Endothelial cell of umbilical vein (primary cell): ENCODE results near the gene ENG.

Source experiments
- CTCF ChIP-seq, 2 donors: IDR thresholded peaks; 1 replicate in 1 of 2; 2 replicates in 1 of 2; pipeline ENCODE4 v1.5.1; 2011; ENCODE audit warnings: low read length in 2 of 2, mild to moderate bottlenecking in 2 of 2, moderate library complexity in 2 of 2, control low read depth in 1 of 2, inconsistent platforms in 1 of 2, low read depth in 1 of 2; ENCODE audit not compliant: insufficient read depth in 1 of 2; ENCODE audit errors: extremely low read depth in 1 of 2
- EZH2 ChIP-seq: IDR thresholded peaks from 2 replicates; pipeline ENCODE4 v1.6.1; 2012; ENCODE audit warnings: borderline replicate concordance, low read depth, mild to moderate bottlenecking, moderate library complexity, low read length, inconsistent platforms; ENCODE audit not compliant: severe bottlenecking
- FOS ChIP-seq: IDR thresholded peaks from 2 replicates; pipeline ENCODE4 v1.6.1; 2011; ENCODE audit warnings: mild to moderate bottlenecking, low read length, moderate library complexity, borderline replicate concordance; ENCODE audit not compliant: insufficient read depth
- MYC ChIP-seq: IDR thresholded peaks from one replicate; pipeline ENCODE4 v1.6.1; 2011; ENCODE audit warnings: mild to moderate bottlenecking, low read depth, low read length
- POLR2A ChIP-seq: IDR thresholded peaks from 2 replicates; pipeline ENCODE4 v1.6.1; 2012; ENCODE audit warnings: low read depth, mild to moderate bottlenecking, control low read depth, low read length
- TF ChIP-seq, protein P1 (sequence below): IDR thresholded peaks from 2 replicates; pipeline ENCODE4 v1.6.1; 2011; ENCODE audit not compliant: insufficient read depth, insufficient read length

DNA sequence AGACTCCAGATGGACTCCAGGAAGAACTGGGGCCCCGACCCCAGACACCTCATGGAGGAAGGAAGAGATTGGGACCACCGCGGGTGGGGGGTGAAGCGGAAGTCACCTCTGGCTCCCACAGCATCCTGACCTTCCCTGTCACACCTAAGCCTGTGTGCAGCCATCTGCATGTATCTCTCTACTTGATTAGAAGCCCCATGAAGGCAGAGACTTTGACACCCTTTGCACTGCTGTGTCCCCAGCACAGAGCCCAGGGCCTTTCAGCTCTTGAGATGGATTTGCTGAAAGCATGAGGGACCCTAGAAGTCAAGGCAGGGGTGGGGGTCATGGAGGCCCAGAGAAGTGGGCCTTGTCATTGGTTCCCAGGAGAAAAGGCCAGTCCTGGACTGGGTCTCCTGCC is 2.8 kb upstream of the ENG start:
- TF ChIP-seq, protein P1, sequence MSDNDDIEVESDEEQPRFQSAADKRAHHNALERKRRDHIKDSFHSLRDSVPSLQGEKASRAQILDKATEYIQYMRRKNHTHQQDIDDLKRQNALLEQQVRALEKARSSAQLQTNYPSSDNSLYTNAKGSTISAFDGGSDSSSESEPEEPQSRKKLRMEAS: no peak
- TF ChIP-seq CTCF (IDR thresholded peaks at IDR 0.05; ENCODE audit: extremely low read depth in 1 of 2, insufficient read depth in 1 of 2, low read depth in 1 of 2, low read length in 2 of 2) (no peak), EZH2 (no peak), MYC (no peak), FOS (no peak), POLR2A (no peak)
